Activated CD4-positive, alpha-beta T cell treated with anti-CD3 and anti-CD28 coated beads, Interleukin-2, Interleukin-6, amounts not matched to agents 100 ng/mL and 50 ng/mL, durations not matched to agents 16 hours and 8 hours (primary cell): ENCODE results near the gene TET3.
"Not testable (repeated sequence)": the region's sequence is repeated elsewhere in the genome, so short reads cannot be mapped to it uniquely, and the experiment has no call there.

Experiments
- DNase-seq: peaks from one replicate; pipeline ENCODE4 v3.0.0-alpha.2; 2020

Gene TET3

GRCh38 chr2:73984203-73984921 lies at the start of gene TET3:
TET3 (plus strand) TSS chr2:73984910; CDS start chr2:73986404, 1,494 bp downstream.
- peak; percentile 74 for DNase-seq

DNA sequence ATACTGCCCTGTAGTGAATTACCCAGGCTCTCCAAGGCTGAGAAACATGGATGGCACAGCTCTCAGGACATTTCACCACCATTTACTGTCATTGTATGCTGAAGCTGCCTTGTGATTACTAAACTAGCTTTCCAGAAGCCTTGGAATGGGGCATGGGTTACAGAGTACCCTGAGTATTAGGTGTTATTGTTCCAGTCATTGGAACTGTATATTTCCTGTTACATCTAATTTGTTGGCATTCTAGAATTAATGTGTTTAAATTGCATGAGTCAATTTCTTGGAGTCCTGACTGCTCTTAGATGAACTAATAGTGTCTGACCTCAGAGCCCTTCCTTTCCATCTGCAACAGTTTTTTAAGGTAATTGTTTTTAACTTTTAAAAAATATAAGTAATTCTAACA lies 49.1 kb upstream of the TET3 start:
- DNase-seq: no peak

DNA sequence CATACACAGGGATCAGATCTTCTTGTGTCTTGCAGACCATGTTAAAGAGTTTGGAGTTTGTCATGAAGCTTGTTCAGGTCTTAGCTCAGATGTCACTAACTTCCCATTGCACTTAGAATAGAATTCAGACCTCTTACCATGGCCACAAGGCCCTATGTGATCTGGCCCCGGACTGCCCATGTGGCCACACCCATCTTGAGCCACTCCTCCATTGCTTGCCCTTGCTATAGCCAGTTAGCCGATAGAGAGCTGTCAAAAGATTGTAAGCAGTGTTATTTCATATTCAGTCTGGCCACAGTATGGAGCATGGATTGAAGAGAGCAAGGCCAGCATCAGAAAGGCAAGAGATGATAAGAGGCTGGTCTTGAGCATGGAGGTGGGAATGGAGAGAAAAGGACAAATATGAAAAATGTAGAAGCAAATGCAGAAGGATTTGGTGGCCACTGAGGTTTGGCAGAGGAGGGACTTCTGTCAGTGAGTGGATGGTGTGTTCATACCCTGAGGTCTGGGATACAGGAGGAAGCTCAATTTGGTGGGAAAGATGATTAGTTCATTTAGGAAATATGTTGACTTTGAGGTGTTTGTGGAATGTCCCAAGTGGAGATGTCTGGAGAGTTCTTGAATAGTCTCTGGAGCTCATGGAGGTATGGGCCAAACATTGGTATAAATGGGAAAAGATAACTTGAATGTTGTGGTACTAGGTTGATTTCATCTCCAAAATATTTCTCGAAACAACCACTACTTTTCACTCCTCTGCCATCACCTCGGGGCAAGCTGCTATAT lies 47.4 kb upstream of the TET3 start:
- no peak for DNase-seq

DNA sequence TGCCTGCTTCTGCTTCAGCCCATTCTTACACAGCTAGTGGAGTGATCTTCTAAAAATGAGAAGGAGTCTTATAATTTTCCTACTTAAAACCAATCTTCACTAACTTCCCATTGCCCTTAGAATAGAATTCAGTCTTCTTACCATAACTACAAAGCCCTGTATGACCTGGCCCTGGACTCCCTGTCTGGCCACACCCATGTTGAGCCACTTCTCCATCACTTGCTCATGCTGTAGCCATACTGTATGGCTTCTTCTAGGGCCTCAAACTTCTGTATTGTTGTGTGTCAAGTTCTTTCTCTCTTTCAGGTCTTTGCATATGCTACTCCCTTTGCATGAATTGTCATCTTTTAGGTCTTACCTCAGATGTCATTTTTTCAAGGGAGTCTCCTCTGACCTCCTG lies 46.8 kb upstream of the TET3 start:
- DNase-seq: no peak

DNA sequence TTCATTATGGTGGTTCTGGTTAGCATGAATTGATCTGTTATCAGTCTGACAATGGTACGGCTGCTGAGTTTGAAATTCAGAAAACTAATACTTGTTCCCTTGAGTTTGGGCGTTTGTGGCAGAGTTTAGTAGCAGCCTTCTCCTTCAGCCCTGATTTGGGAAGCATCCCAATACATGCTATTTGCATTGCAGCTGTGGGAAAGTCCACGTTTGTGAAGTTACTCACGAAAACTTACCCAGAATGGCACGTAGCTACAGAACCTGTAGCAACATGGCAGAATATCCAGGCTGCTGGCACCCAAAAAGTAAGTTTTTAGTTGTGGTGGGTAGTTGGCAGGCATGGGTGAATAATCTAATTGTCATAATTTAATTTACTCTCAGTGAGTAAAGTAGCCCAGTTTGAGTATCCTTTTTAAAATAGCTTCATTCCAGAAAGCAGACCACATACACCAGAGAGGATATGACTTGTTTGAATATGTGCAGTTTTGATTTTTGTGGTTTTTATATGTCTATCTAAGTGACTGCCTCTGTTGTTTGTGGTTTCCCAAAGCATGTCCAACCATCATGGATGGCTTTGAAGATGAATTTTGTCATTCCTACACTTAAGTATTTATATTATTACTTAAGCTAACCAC lies 45.9 kb upstream of the TET3 start:
- peak; percentile 53 for DNase-seq

DNA sequence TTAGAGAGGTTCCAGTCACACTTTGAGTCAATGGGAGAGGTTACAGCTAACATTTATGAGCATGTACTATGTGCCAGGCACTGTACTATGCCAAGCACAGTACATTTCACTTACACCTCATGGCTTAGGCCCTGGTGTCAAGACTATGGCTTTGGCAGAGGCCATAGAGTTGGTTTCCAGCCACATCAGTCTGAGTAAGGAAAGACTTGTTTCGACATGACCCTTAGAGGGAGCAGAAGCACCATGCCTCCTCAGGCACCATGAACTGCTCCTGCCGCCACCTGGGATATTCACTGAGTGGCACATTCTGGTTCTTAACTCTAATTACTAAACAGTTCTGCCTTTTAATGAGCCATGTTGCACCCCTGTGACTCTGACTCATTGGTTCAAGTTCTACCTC lies 45.3 kb upstream of the TET3 start:
- peak; percentile 18 for DNase-seq

- not testable (repeated sequence) for DNase-seq
These were observed 44.6 kb upstream of the TET3 start for GRCh38 chr2:73940066-73940465.

DNA sequence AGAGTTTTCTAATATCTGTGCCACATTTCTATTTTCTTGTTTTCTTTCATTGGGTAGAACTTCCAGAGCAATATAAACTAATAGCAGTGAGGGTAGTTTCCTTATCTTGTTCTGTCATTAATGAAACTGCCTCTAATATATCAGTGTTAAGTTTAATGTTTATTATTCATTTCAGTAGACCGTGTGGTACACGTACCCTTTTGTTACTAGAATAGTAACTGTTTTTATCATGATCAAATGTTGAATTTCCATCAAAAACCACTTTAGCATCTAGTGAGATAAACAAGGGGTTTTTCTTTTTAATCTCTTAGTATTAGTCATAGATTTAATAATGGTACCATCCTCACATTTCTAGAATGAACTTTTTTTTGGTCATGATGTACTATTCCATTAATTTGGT lies 42.0 kb upstream of the TET3 start:
- no peak for DNase-seq

GRCh38 chr2:73944714-73945113 lies 40.0 kb upstream of the TET3 start:
- no peak for DNase-seq

DNA sequence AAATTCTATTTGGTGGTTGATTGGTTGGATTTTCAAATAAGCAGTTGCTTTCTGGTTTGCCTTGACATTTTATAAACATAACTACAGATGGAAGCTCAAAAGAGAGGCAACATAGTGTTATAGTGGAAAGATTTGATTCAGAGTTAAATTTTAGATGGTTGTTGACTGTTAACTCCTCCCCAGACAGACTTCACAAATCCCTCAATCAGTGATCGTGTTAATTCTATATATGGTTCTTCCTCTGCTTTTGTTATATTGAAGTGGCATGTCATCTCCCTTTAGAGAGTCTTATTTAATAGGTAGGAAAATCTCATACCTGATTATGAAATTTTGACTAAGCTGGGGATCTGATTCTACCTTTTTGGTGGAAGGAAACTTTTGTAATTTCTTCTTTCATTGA lies 38.5 kb upstream of the TET3 start:
- DNase-seq: no peak

GRCh38 chr2:73946666-73947065 lies 38.0 kb upstream of the TET3 start:
- DNase-seq: no peak

GRCh38 chr2:73947412-73948018 lies 37.2 kb upstream of the TET3 start:
- no peak for DNase-seq

- no peak for DNase-seq
These were observed 34.9 kb upstream of the TET3 start for GRCh38 chr2:73949802-73950201.

GRCh38 chr2:73952499-73953446 lies 31.9 kb upstream of the TET3 start:
- no peak for DNase-seq

- no peak for DNase-seq
These were observed 28.4 kb upstream of the TET3 start for GRCh38 chr2:73956218-73956865.

DNA sequence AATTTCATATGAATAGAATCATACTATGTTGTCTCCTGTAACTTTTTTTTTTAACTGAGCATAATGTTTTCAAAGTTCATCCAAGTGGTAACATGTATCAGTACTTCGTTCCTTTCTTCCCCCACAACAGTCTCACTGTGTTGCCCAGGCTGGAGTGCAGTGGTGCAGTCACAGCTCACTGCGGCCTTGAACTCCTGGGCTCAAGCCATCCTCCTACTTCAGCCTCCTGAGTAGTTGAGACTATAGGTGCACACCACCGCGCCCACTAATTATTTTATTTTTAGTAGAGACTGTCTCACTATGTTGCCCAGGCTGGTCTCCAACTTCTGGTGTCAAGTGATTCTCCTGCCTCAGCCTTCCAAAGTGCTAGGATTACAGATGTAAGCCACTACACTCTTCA lies 23.4 kb upstream of the TET3 start:
- no peak for DNase-seq

- no peak for DNase-seq
These were observed 22.7 kb upstream of the TET3 start for GRCh38 chr2:73961823-73962615.

DNA sequence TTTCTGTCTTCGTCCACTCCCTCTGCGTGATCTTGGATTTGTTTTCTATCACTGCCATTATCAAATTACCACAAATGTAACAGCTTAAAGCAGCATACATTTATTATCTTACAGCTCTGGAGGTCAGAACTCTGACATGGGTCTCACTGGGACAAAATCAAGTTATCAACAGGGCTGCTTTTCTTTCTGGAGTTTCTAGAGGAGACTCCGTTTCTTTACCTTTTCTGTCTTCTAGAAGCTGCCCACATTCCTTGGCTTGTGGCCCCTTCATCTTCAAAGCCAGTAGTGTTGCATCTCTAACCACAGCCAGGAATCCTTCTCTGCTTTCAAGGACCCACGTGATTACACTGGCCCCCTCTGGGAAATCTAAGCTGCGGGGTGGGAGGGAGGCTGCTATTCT lies 21.9 kb upstream of the TET3 start:
- DNase-seq: no peak

- peak; percentile 82 for DNase-seq
These were observed 21.2 kb upstream of the TET3 start for GRCh38 chr2:73963385-73964120.

- no peak for DNase-seq
These were observed 20.5 kb upstream of the TET3 start for GRCh38 chr2:73964223-73964622.
